GM21717 (cell line): Measurements from ENCODE around the gene BTBD1.
A peak's percentile ranks its signal among the peaks of the same experiment; 100 is the strongest.
"Not testable (repeated sequence)": the region's sequence is repeated elsewhere in the genome, so short reads cannot be mapped to it uniquely, and the experiment has no call there.

Experiments
- ATAC-seq: cut with Tn5 transposase; IDR thresholded peaks from one replicate; pipeline ENCODE4 v1.9.1; 2021; ENCODE audit warnings: mild to moderate bottlenecking, moderate library complexity; ENCODE audit not compliant: unreplicated experiment

BTBD1 gene

GRCh38 chr15:83062768-83063180, 4.3 kb downstream of the BTBD1 start:
- peak; percentile 27 for ATAC-seq

GRCh38 chr15:83061680-83062079, 5.4 kb downstream of the BTBD1 start:
- no peak for ATAC-seq

GRCh38 chr15:83057696-83058376, 9.2 kb downstream of the BTBD1 start:
- ATAC-seq: no peak

GRCh38 chr15:83057002-83057401, 10.1 kb downstream of the BTBD1 start:
- ATAC-seq: no peak

- ATAC-seq: peak; percentile 59
These were observed 13.9 kb downstream of the BTBD1 start for GRCh38 chr15:83053151-83053550.

- no peak for ATAC-seq
These were observed 20.4 kb downstream of the BTBD1 start for GRCh38 chr15:83046558-83047127.

- no peak for ATAC-seq
These were observed 22.9 kb downstream of the BTBD1 start for GRCh38 chr15:83044156-83044555.

- ATAC-seq: no peak
These were observed 27.8 kb downstream of the BTBD1 start for GRCh38 chr15:83039206-83039605.

- ATAC-seq: no peak
These were observed 30.8 kb downstream of the BTBD1 start for GRCh38 chr15:83036253-83036652.

- ATAC-seq: not testable (repeated sequence)
These were observed 35.8 kb downstream of the BTBD1 start for GRCh38 chr15:83031234-83031633.

GRCh38 chr15:83030021-83030420, 37.0 kb downstream of the BTBD1 start:
- ATAC-seq: no peak

GRCh38 chr15:83018436-83018835, 48.6 kb downstream of the BTBD1 start:
- no peak for ATAC-seq

GRCh38 chr15:83016906-83017305, 50.1 kb downstream of the BTBD1 start:
- no peak for ATAC-seq

- no peak for ATAC-seq
These were observed 51.7 kb downstream of the BTBD1 start for GRCh38 chr15:83015361-83015760.

GRCh38 chr15:83014205-83014653, 52.8 kb downstream of the BTBD1 start:
- no peak for ATAC-seq

- ATAC-seq: no peak
These were observed 54.4 kb downstream of the BTBD1 start for GRCh38 chr15:83012636-83013035.

- ATAC-seq: no peak
These were observed 55.0 kb downstream of the BTBD1 start for GRCh38 chr15:83012076-83012426.

GRCh38 chr15:83011271-83012075, 55.6 kb downstream of the BTBD1 start, which contains the start of gene C15orf40:
Gene C15orf40 (minus strand): TSS chr15:83011639. CDS start chr15:83011607, 32 bp downstream.
- peak; percentile 87 for ATAC-seq

GRCh38 chr15:83010709-83011270, 56.3 kb downstream of the BTBD1 start:
- peak; percentile 75 for ATAC-seq

GRCh38 chr15:83000672-83001031, 66.4 kb downstream of the BTBD1 start:
- ATAC-seq: not testable (repeated sequence)

GRCh38 chr15:82999905-83000671, 67.0 kb downstream of the BTBD1 start:
- peak; percentile 78 for ATAC-seq
